ENCODE data around the gene TBC1D30. TPM values are rescaled to one million over a fixed set of nuclear protein-coding genes. Genes with fewer than 3 reads are reported as not detected.
"Not testable (repeated sequence)": the region's sequence is repeated elsewhere in the genome, so short reads cannot be mapped to it uniquely, and the experiment has no call there.

TBC1D30 gene, protein sequence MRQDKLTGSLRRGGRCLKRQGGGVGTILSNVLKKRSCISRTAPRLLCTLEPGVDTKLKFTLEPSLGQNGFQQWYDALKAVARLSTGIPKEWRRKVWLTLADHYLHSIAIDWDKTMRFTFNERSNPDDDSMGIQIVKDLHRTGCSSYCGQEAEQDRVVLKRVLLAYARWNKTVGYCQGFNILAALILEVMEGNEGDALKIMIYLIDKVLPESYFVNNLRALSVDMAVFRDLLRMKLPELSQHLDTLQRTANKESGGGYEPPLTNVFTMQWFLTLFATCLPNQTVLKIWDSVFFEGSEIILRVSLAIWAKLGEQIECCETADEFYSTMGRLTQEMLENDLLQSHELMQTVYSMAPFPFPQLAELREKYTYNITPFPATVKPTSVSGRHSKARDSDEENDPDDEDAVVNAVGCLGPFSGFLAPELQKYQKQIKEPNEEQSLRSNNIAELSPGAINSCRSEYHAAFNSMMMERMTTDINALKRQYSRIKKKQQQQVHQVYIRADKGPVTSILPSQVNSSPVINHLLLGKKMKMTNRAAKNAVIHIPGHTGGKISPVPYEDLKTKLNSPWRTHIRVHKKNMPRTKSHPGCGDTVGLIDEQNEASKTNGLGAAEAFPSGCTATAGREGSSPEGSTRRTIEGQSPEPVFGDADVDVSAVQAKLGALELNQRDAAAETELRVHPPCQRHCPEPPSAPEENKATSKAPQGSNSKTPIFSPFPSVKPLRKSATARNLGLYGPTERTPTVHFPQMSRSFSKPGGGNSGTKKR
- total RNA-seq = 10 to 100 TPM in 2 of 4 donors, 1 to 10 TPM in 2; 3.2 to 14.8 (median 9.5) TPM

DNA sequence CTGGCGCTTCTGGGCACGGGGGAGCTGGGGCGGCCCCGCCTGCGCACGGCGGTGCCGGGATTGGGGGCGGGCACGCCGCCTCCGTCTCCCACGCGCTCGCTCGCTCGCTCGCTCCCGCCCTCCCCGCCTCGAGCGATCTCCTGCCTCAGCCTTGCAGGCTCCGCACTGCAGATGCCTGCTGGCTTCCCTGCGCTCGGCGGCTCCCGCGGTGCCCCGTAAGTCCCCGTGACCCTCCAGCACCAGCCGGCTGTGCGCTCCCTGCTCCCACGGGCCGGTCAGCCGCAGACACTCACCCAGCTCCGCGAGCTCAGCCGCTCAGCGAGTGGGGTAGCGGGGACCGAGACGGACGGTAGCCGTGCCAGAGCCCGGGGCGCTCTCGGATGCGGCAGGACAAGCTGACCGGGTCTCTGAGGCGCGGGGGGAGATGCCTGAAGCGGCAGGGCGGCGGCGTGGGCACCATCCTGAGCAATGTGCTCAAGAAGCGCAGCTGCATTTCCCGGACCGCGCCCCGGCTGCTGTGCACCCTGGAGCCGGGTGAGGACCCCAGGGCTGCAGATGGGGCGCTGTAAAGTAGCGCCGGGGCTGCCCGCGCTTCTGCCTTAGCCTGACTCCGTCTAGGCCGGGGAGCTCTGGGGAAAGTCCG, at the start of gene TBC1D30:
Gene TBC1D30 (plus strand): TSS at position 148 of the 643 bp plus-strand sequence. CDS start 233 bp downstream, at position 381.
- peaks cover 0 to 15% of the 10 kb centered on the region in 2 donors for H3K27me3 ChIP-seq
- H3K4me1 ChIP-seq = peaks cover 0 to 11% of the 10 kb centered on the region in 2 donors
- peaks cover 0 to 3% of the 10 kb centered on the region in 2 donors for H3K9me3 ChIP-seq
- peak in 1 of 2 donors; percentile 26 for DNase-seq
- peak within 1 kb of the TSS; percentile 18 to 32 for H3K4me3 ChIP-seq
- TF ChIP-seq, protein P1, sequence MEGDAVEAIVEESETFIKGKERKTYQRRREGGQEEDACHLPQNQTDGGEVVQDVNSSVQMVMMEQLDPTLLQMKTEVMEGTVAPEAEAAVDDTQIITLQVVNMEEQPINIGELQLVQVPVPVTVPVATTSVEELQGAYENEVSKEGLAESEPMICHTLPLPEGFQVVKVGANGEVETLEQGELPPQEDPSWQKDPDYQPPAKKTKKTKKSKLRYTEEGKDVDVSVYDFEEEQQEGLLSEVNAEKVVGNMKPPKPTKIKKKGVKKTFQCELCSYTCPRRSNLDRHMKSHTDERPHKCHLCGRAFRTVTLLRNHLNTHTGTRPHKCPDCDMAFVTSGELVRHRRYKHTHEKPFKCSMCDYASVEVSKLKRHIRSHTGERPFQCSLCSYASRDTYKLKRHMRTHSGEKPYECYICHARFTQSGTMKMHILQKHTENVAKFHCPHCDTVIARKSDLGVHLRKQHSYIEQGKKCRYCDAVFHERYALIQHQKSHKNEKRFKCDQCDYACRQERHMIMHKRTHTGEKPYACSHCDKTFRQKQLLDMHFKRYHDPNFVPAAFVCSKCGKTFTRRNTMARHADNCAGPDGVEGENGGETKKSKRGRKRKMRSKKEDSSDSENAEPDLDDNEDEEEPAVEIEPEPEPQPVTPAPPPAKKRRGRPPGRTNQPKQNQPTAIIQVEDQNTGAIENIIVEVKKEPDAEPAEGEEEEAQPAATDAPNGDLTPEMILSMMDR (IDR thresholded peaks at IDR 0.05) = no peak
- TF ChIP-seq POLR2A (IDR thresholded peaks at IDR 0.05) = no peak
- intact Hi-C loops (cut with DNase I; ENCODE audit: low total_unique reads) = no loop called here
- H3K27ac ChIP-seq = no peak within 1 kb of the TSS
- H3K36me3 ChIP-seq = no peaks in the 10 kb centered on the region

DNA sequence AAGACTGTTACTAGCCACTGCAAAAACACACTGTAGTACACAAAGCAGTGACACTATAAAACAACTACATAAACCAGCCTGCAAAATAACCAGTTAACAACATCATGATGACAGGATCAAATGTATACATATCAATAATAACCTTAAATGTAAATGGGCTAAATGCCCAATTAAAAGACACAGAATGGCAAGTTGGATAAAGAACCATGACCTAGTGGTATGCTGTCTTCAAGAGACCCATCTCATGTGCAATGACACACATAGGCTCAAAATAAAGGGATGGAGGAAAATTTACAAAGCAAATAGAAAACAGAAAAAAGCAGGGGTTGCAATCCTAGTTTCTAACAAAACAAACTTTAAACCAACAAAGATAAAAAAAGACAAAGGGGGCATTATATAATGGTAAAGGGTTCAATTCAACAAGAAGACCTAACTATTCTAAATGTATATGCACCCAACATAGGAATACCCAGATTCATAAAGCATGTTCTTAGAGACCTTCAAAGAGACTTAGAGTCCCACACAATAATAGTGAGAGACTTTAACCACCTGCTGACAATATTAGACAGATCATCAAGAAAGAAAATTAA, 49.2 kb upstream of the TBC1D30 start:
- H3K4me3 ChIP-seq; H3K36me3 ChIP-seq; DNase-seq; H3K27me3 ChIP-seq; H3K27ac ChIP-seq; H3K9me3 ChIP-seq; H3K4me1 ChIP-seq; intact Hi-C loops (cut with DNase I; ENCODE audit: low total_unique reads): not testable (repeated sequence)

DNA sequence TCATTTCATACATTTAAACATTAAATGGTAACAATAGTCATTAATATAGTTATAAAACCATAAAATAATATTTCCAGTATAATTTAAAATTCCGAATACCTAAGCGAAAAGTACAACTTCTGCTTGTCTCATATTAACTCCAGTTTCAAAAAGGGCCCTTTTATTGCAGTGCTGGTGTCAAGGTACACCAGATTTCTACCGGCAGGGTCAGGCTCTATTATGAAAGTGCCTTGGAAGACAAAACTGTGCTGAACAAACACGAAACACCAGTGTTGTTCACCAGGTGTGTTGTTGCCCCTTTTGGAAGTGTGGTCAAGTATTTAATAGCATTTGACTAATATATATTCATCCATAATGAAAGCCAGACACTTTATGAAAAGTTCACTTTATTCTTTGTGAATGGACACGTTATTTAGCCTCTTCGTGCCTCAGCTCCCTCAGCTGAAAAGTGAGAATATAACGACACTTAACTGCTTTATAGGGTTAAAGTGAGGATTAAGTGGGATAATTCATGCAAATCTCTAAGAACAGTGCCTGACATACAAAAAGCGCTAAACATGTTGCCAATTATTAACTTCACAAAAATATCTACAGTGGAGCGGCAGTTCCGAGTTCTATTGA, 45.0 kb upstream of the TBC1D30 start:
- Histone ChIP-seq H3K27ac (no peak overlapping the region), H3K4me1 (no peaks in the 10 kb centered on the region), H3K27me3 (peaks cover 0 to 7% of the 10 kb centered on the region in 2 donors), H3K9me3 (peaks cover 0 to 4% of the 10 kb centered on the region in 2 donors), H3K4me3 (no peak overlapping the region), H3K36me3 (no peaks in the 10 kb centered on the region)
- intact Hi-C loops (cut with DNase I; ENCODE audit: low total_unique reads) = no loop called here
- TF ChIP-seq POLR2A (IDR thresholded peaks at IDR 0.05) = no peak
- TF ChIP-seq, protein P1 (IDR thresholded peaks at IDR 0.05) = no peak
- DNase-seq = no peak

DNA sequence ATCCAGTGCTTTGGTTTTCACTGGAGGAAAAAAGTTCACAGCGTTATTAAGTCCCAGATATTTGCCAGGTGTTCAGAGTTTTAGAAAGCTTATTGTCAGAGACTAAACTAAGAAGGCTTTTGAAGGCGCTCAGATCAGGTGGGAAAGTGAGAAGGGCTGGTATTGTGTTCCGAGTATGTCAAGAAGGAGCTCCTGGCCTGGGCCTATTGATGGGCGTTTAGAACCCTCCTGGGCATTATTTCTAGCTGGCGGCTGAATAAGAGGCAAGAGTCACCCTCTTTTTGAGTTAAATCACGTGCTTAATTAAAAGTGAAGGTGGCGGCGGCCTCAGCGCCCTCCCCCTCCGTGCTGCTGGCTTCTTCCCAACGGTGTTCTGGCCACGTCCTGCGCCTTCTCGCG, 44.3 kb upstream of the TBC1D30 start:
- TF ChIP-seq, protein P1 (IDR thresholded peaks at IDR 0.05) = no peak
- TF ChIP-seq POLR2A (IDR thresholded peaks at IDR 0.05) = no peak

More for the DNA sequence above, 44.3 kb upstream of the TBC1D30 start:
- Histone ChIP-seq H3K4me3 (peak overlapping the region; percentile 6 to 53), H3K36me3 (no peaks in the 10 kb centered on the region), H3K9me3 (peaks cover 0 to 4% of the 10 kb centered on the region in 2 donors), H3K27me3 (peaks cover 0 to 9% of the 10 kb centered on the region in 2 donors), H3K4me1 (no peaks in the 10 kb centered on the region), H3K27ac (peak overlapping the region; percentile 20 to 30)
- DNase-seq = no peak
- intact Hi-C loops (cut with DNase I; ENCODE audit: low total_unique reads) = no loop called here
